Occipital lobe (tissue), 2 donors: Measurements from ENCODE around the gene PPP1R9A. TPM values are rescaled to one million over a fixed set of nuclear protein-coding genes. Genes with fewer than 3 reads are reported as not detected.

Experiments used
- DNase-seq: peaks from one replicate; lab custom pipeline; 2025; lab: John Stamatoyannopoulos, UW
- total RNA-seq: library from RNA; depleted of rRNA; stranded (reverse); fragments of >200 nt; gene quantifications from one replicate; pipeline ENCODE4 v1.2.3, GENCODE V29; 2014

PPP1R9A gene
- total RNA-seq, 1 donor from 2014 or later: 115 TPM

DNA sequence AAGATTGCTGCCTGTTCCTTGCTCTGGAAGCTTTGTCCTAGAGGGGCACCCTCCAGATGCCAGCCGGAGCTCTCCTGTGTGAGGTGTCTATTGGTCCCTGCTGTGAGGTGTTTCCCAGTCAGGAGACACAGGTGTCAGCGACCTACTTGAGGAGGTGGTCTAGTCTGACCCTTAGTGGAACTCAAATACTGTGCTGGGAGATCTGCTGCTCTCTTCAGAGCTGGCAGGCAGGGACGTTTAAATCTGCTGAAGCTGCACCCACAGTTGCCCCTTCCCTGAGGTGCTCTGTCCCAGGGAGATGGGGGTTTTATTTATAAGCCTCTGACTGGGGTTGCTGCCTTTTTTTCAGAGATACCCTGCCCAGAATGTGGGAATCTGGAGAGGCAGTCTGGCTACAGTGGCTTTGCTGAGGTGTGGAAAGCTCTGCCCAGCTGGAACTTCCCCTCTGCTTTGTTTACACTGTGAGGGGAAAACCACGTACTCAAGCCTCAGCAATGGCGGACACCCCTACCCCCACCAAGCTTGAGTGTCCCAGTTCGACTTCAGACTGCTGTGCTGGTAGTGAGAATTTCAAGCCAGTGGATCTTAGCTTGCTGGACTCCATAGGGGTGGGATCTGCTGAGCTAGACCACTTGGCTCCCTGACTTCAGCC, 119.2 kb downstream of the PPP1R9A start:
- no peak for DNase-seq

DNA sequence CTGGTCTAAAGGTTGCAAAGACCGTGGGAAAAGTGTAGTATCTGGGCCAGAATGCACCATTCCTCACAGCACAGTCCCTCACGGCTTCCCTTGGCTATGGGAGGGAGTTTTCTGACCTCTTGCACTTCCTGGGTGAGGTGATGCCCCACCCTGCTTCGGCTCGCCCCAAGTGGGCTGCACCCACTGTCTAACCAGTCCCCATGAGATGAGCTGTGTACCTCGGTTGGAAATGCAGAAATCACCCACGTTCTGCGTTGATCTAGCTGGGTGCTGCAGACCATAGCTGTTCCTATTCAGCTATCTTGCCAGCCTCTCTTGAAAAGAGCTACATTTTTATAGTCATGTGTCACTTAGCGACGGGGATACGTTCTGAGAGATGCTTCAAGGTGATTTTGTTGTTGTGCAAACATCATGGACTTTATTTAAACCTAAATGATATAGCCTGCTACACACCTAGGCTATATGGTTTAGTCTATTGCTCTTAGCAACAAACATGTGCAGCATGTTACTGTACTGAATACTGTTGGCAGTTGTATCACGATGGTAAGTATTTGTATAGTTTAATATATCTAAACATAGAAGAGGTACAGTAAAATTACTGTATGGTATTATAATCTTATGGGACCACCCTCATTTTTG, 120.0 kb downstream of the PPP1R9A start:
- no peak for DNase-seq

DNA sequence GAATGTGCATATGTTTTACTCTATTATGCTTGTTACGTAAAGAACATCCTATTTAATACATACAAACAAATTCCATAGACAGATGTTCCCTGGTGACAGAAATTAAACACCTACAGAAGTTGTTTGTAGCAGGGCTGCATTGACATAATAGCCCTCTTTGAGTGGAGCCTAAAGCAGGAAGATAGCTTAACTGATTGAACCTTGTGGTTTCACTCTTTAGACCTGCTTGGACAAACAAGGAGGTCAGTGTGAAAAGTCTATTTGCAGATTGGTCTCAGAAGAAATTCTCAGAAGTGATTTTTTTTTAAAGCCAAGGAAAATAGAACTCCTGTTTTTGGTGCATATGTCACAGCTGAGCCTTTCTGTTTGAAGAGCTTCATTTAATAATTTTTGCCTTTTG, 121.3 kb downstream of the PPP1R9A start:
- no peak for DNase-seq

DNA sequence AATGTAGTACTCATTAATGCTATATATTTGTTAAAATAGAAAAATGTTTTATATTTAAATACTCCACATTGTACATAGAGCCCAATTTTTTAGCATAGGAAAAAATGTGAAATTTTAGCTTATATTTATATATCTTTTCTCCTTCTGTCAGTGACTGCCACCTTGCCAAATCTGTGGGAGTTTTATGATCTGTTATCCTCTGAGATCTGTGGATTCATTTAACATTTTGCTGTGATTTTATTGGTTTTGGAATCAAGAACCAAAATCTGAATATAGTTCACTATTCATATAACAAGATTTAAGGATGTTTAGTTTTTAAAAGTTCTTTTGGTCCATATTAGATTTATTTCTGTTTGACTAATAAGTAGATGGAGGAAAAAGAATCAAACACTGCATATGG, 127.9 kb downstream of the PPP1R9A start:
- DNase-seq: no peak

DNA sequence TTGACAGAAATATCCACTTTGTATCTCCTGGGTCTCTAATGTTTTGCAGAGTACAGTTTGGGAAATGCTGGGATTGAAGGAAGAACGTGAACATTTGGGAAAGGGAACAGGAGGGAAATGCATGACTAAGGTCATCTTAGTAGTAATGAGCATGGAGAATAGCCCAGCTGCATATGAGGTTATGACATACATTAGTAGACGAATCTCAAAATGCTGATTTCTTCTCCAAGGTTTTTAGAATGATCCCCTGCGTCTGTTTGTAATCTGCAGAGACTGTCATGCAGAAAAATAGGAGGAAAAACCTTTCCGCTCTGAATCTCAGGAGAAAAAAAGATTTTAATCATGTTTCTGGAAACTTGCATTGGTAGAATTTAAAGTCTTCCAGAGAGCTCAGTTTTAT, 133.6 kb downstream of the PPP1R9A start:
- DNase-seq: no peak

DNA sequence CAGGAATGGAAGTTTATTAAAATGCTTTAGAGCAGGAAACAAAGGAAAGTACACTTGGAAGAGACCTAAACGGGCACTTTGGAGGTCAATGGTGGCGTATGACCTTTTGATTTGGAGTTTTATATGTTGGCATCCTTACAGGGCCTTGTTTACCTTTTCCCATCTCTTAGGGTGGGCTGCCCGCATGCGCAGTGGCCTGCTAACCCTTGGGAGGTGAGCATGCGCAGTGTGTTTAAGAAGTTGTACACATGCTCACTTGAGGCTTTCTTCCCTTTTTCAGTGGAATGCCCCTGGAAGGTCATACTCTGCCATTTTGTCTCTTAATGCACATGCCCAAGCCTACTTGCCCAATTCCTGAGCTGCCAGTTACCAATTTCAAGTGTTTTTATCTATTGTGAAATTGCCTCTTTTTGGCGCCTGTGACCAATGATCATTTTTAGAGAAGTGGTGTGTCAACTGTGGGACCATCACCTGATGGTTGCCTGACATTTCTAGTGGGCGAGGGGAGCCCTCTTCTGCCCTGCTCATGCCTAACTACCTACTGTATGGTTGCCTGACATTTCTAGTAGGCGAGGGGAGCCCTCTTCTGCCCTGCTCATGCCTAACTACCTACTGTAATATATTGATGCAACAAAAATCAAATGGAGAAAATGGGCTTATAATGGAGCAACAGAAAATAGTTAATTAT, 138.0 kb downstream of the PPP1R9A start:
- DNase-seq: no peak

DNA sequence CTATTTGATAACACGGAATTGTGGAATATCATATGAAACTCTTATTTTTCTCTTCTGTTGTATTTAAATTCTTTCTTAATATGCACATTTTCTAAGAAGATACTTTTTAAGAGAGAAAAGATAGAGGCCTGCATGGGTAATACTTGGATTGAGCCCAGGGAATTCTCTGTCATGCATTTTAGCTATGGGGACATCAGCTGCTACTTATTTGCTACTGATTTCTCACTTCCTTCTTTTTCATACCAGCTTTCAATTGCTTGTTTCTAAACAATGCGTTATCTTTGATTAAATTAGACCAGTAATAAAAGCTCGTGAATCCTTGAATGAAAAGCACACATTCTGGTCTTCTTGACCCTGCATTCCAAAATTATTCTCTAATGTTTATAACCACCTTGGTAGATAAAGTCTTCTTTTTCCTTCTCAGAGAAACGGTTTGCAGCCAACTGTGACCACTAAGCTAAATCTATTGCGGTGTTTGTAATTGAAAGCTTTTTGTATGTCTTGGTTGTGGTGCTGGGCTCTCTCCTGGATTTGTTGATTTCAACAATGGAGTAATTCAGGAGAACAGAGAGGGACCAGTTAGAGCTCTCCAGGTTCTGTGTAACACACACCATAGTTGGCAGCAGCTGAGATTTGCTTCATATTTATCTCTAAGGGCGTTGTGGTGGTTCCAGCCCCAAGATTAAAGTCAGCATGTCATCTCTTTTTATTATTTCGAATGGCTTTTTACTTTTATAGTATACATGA, 139.3 kb downstream of the PPP1R9A start:
- no peak for DNase-seq

DNA sequence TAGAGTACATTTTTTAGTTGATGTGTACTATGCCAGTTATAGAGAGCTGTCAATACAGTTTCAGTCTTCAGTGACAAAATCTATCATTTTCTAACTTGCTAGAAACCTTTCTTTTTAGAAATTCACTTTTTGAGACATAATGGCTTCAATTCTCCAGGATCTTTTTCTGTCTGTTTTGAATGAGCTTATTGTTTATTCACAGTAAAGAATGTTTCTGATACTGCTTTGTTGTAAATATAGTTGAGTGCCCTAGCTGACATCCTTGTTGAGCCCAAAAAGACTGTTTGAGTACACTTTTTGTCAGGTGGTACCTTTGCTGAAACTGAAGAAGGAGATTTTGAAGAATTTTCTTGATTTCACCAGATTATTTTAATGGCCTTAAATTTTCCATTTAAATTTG, 139.9 kb downstream of the PPP1R9A start:
- no peak for DNase-seq

DNA sequence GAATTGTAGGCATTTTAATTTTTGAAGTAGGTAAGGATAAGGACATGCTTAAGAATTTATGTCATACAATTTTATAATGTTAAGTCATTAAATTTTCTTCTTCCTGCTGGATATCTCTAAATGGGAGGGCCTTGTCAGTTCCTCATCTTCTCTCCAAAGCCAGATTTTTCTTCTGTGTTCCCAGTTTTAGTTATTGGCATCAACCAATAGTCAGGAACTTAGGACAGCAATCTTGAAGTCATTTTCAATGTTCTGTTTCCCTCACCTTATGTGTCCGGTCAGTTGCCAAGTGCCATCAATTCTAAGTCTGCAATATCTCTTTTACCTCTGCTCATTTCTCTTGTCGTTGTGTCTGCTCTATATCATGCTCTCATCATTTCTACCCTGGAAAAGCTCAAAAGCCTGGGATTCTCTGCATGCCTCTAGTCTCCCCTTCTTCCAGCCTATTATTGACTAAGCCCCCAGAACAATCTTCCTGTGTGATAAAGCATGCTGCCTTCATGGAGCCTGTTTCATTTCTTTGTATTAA, 145.2 kb downstream of the PPP1R9A start:
- no peak for DNase-seq

DNA sequence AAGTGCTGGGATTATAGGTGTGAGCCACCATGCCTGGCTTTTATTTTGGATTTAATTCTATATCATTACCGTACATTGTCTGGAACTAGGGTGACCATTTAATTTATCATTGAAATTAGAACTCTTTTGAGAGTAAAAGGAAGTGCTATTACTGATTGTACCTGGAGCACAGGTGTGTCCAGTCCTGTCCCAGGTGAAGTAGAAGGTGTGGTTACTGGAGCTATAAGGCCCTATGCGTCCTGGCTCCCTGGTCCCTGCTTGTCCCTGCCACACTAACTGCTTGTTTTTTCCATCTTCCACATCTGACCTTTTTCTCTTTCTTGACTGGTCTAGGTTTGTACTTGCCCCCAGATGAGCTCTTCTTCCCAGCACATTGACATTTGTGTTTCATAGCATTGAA, 147.0 kb downstream of the PPP1R9A start:
- no peak for DNase-seq

DNA sequence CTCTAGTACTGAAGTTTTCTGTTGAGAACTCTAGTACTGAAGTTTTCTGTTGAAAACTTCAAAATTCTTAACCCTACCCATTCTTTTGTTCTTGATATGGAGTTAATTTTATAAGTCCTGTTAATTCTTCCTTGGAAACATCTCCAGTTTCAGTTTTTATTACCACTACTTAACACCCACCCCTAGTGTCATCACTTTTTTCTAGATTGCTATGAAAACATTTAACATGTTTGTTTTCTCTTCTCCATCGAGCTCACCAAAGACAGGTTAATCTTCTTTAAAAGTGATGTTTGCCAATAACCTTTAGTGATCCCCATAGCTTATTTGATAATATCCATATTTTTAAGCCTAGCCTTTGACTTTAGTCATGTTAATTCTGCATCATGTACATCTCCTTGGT, 147.9 kb downstream of the PPP1R9A start:
- no peak for DNase-seq

DNA sequence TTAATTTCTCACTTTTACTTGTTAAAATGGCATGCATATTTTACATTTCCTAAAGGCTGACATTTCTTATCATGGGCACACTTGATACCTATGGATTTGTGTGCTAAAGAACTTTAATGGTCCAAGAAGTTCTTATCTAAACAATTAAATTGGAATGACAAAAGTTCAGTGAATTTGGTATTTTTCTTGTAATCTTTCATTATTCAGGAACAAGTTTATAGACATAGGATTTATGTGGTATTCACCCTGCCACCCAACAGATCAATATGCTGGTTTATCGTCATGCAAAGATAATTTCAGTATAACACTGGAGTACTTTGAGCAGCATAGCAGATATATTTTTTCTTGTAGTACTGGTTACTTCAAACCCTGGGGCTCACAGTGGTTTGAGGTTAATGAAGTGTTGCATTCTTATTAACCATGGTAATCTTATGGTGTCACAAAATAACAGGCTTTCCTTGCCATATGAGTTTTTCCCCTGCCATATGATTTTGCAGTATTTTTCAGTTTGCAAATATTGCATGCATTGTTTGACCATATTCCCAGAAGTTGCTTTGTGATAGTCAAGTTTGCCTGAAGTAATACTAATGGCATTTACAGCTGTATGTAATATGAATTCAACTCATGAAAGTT, 148.8 kb downstream of the PPP1R9A start:
- DNase-seq: no peak

DNA sequence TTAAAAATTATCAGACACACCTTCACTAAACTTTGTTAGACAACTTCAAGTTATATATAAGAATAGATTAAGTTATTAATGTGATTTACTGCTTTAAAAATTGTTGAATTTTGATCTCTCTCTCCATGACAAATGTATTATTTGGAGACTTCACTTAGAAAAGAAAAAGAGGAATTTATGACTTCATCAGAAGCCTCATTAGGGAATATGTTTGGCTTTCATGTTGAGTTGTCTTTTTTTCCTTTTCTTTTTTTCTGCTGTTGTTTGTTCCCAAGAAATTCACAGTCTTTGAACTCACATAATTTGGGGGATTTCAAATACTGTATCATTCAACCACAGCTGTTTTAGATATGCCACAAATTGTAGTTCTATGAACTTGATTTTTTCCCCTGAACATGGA, 149.5 kb downstream of the PPP1R9A start:
- no peak for DNase-seq

DNA sequence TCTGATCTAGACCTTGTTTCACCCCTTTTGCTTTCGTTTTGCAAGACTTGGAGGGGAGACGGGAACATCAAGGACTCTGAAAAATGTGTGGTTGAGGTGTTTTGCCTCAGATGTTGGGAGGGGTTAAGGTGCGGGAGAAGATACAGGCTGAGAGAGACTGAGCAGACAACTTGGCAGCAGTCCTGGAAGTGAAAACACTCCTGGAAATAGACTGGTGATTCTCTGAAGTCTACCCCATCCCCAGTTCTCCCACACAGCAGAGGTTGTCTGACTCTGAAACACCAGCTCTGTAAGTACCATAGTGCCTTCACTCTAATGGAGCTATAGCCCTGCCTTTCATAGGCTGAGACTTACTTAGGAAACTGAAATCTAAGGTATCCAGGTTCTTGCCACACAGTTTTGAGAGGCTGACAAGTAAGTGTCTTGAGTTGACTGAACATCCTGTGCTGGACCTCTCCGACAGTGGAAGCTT, 152.5 kb downstream of the PPP1R9A start:
- DNase-seq: no peak

DNA sequence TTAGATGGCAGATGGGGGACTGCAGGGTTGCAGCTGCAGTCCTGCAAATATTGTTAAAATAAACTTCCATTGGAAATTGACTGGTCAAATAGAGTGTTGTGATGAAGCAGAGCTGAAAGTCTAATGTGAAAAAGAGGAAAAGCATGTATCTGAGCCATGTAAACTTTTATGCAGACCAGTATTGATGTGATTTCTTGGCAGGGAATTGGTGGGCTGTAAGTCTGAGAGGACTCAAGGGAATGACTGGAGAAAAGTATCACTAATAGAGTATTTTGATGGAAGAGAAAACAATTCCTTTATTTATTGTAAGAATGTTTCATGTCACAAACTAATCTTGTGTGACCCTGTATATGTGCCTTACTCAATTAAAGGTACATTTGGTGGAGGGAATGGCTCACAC, 155.5 kb downstream of the PPP1R9A start:
- DNase-seq: no peak

DNA sequence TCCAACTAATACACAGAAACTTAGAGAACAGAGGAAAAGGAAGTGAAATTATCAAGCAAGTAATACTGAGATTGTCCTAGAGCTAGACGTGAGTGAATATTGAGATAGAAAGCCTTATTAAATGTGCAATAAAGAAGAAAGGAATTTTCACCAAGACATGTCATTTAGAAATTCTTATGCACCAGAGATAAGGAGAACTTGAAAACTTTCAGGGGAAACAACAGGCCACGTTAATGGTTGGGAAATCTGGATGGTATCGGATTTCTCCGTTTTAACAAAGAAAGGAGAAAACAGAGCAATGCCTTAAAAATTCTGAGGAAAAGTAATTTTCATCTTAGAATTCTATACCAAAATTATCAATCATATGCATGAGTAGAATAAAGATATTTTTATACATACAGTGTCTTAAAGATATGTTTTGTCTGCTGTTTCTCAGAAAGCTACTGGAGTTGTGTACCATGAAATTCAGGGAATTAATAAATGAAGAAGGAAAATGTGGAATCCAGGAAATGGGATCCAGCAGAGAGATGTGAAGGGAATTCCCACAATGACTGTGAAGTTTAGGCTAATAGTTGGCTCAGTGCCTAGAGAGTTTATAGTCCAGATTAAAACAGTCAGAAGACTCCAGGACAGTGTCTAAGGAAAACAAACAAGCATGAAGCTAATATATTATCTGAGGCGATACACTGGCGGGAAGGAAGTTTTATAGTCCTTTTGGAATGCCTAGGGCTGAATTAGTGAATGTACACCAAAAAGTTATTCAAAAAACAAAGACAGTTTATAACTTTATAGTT, 159.5 kb downstream of the PPP1R9A start:
- no peak for DNase-seq

DNA sequence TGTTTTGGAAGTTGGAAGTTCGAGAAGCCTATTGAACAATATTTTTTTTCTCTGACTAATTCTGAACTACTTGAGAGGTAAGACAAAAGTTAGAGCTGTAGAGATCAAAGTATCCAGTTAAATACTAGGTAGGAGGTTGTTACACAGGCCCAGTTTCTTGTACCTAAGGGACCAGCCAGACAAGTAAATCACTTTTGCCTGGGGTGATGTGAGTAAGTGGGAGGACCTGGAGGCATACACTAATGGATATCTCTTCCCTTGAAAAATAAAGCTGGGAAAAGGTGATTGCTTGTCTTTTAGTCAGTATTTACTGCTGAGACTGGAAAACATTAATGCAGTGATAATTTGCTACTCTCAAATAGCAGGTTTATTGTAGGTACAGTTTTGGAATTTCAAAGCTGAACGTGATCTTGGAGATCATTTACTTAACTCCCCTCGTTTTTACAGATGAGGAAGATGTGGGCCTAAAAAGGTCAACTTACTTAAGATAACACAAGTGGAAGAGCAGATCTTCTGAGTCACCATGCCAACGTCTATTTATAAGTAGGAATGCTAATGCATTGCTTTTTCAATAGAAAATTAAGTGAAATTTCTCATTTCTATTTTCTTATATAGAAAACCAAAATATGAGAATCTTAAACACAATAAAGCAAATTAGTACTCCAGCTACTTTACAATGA, 181.3 kb downstream of the PPP1R9A start:
- no peak for DNase-seq

DNA sequence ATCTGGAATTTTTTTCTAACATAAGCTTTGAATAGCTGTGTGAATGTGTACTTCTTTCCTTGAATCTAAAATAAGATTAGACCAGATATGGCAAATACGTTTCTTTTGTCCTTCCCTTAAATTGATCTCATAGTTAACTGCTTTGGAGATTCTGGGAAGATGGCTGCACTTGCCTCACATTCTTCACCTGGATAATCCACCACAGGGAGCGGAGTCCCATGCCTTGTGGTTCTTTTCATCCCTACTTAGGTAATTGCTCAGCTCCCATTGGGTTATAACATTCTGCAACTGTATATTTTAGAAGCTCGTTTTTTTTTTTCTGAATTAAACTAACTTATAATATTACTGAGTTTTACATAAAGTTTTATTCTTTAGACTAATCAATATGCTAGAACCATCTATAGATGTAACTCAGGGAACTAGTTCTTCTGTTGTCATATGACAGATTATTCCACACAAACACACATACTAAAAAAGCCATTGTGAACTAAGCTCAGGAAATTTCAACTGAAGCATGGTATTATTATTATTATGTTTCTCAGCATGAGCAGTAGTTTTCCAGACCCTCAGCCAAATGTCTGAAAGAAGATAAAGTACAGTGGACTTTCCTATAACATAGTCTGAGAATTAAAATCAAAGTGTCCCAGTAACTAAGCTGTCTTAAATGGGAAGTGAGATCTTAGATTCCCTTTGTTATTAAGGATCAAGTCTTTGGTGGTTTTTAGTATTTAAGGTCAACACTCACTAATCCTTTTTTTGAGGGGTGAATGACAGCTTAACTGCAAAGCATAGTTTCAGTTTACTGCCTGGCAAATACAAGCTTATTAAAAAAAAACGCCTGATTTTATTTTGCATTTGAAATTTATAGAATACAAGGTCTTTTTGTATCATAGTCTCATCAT, 182.3 kb downstream of the PPP1R9A start:
- DNase-seq: no peak

DNA sequence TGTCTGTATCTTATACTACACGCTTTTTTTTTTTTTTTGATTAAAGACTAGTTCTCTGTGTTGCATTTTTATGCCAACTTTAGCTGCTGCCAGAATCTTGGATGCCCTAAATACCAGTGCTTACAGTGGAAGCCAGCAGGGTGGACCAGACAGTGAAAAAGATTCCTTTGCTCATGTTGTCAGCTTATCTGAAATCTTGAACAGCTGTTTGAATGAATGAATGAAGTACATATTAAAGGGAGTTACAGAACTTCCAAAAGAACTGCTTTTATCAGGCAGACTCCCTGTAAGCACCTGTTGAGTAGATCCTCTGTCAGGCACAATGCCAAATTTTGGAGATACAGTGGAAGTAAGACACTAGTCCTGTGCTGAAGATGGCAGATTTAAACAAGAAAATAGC, 184.9 kb downstream of the PPP1R9A start:
- no peak for DNase-seq
